Body of pancreas (tissue), 4 donors: ENCODE measurements around the gene NUDT7. TPM values are rescaled to one million over a fixed set of nuclear protein-coding genes. Genes with fewer than 3 reads are reported as not detected.

Experiments
- ATAC-seq: fragments of 150-250 bp; one replicate; pipeline ENCODE4 v1.9.1; 2016
- DNase-seq, 4 donors: peaks; one replicate each; pipeline ENCODE4 v3.0.0-alpha.2; 2019
- H3K27ac ChIP-seq, 4 donors: fragments of 200-600 bp; sonication (generic); 1 replicate in 3 of 4; 2 replicates in 1 of 4; pipeline versions ENCODE4 v1.5.1 to v1.6.1; 2016 to 2019; ENCODE audit warnings: mild to moderate bottlenecking in 1 of 4, mixed read lengths in 1 of 4, moderate library complexity in 1 of 4
- H3K27me3 ChIP-seq, 2 donors: fragments of 200-600 bp; sonication (generic); one replicate each; pipeline ENCODE4 v1.6.0; 2016; ENCODE audit warnings: mild to moderate bottlenecking in 1 of 2
- H3K36me3 ChIP-seq, 2 donors: fragments of 200-600 bp; sonication (generic); replicated peaks in 1 of 2; 2 replicates each; pipeline ENCODE4 v1.5.1; 2016; ENCODE audit warnings: low read depth in 2 of 2; ENCODE audit not compliant: insufficient read depth in 1 of 2
- H3K4me1 ChIP-seq: fragments of 200-600 bp; sonication (generic); one replicate; pipeline ENCODE4 v1.6.0; 2016
- H3K4me3 ChIP-seq, 2 donors: fragments of 200-600 bp; sonication (generic); 1 replicate in 1 of 2; 2 replicates in 1 of 2; pipeline ENCODE4 v1.5.1; 2016 to 2019
- H3K9me3 ChIP-seq, 3 donors: fragments of 200-600 bp; sonication (generic); 1 replicate in 2 of 3; 2 replicates in 1 of 3; pipeline ENCODE4 v1.5.1; 2016
- CTCF ChIP-seq, 7 experiments: fragments of 450-650 bp in 4 of 7; fragments of 200-600 bp in 3 of 7; sonication (generic) in 3 of 7; IDR thresholded peaks; one replicate each; pipeline ENCODE4 v1.5.1; 2016 to 2019; ENCODE audit warnings: antibody characterized with exemption in 7 of 7
- POLR2A ChIP-seq, 3 donors: fragments of 450-650 bp; IDR thresholded peaks; one replicate each; pipeline ENCODE4 v1.6.1; 2016; ENCODE audit warnings: antibody characterized with exemption in 3 of 3, mild to moderate bottlenecking in 2 of 3
- WGBS, 2 donors: methylation state at CpG; one replicate each; pipeline ENCODE4 v1.1.5; 2017; 5-methylcytosine and 5-hydroxymethylcytosine counted together
- intact Hi-C: fragments of 100-400 bp; cut with DNase I; formaldehyde crosslinking; loops from one replicate; pipeline ENCODE4 v1.15.1; 2023
- total RNA-seq, 2 donors: library from RNA; depleted of rRNA; stranded (reverse); fragments of >200 nt; gene quantifications; one replicate each; pipeline ENCODE4 v1.1.0, GENCODE V29; 2016

NUDT7 gene
- total RNA-seq, 2 donors from 2014 or later, result 5.2 to 9.2 TPM

GRCh38 chr16:77715145-77715544 lies 7.2 kb upstream of the NUDT7 start:
- WGBS, 2 donors, result 75 to 77% methylated on average over 5 of the region's 5 CpGs
- Histone ChIP-seq H3K4me3 (no peak overlapping the region), H3K27ac (no peak overlapping the region), H3K36me3 (no peaks in the 10 kb centered on the region), H3K9me3 (no peaks in the 10 kb centered on the region), H3K27me3 (no peaks in the 10 kb centered on the region), H3K4me1 (no peaks in the 10 kb centered on the region)
- ATAC-seq (no peak), DNase-seq (no peak)
- intact Hi-C loops, result no loop called here
- no peak for TF ChIP-seq POLR2A (IDR thresholded peaks at IDR 0.05)
- TF ChIP-seq CTCF (IDR thresholded peaks at IDR 0.05), result no peak

- DNase-seq (no peak), ATAC-seq (no peak)
- peaks cover 10% of the 10 kb centered on the region for H3K4me1 ChIP-seq
- WGBS, 2 donors, result 46 to 47% methylated on average over 12 of the region's 12 CpGs
- no peaks in the 10 kb centered on the region for H3K27me3 ChIP-seq
- intact Hi-C loops, result loop anchor here (10.0 kb wide), 1 partner anchor 373 kb away; the partner anchor contains the start of gene WWOX
- no peak for TF ChIP-seq CTCF (IDR thresholded peaks at IDR 0.05)
- TF ChIP-seq POLR2A (IDR thresholded peaks at IDR 0.05), result no peak
- no peaks in the 10 kb centered on the region for H3K36me3 ChIP-seq
- H3K27ac ChIP-seq, result peak overlapping the region in 2 of 4 donors; percentile 48 to 86
- H3K4me3 ChIP-seq, result no peak overlapping the region
- no peaks in the 10 kb centered on the region for H3K9me3 ChIP-seq
Observed at GRCh38 chr16:77721752-77722308, 484 bp upstream of the NUDT7 start.

GRCh38 chr16:77723108-77723514 lies 797 bp downstream of the NUDT7 start:
- TF ChIP-seq CTCF (IDR thresholded peaks at IDR 0.05), result no peak
- TF ChIP-seq POLR2A (IDR thresholded peaks at IDR 0.05), result no peak
- no peaks in the 10 kb centered on the region for H3K9me3 ChIP-seq
- WGBS, 2 donors, result 0 to 1% methylated on average over 5 of the region's 5 CpGs
- ATAC-seq (peak; percentile 10), DNase-seq (peak in 3 of 4 donors; percentile 19 to 33 (median 28))
- H3K27ac ChIP-seq, result peak overlapping the region; percentile 83 to 90 (median 86)
- intact Hi-C loops, result loop anchor here (10.0 kb wide), 1 partner anchor 372 kb away; the partner anchor contains the start of gene WWOX
- peak overlapping the region; percentile 24 to 70 for H3K4me3 ChIP-seq
- H3K4me1 ChIP-seq, result peaks cover 10% of the 10 kb centered on the region
- no peaks in the 10 kb centered on the region for H3K27me3 ChIP-seq
- no peaks in the 10 kb centered on the region for H3K36me3 ChIP-seq

DNA sequence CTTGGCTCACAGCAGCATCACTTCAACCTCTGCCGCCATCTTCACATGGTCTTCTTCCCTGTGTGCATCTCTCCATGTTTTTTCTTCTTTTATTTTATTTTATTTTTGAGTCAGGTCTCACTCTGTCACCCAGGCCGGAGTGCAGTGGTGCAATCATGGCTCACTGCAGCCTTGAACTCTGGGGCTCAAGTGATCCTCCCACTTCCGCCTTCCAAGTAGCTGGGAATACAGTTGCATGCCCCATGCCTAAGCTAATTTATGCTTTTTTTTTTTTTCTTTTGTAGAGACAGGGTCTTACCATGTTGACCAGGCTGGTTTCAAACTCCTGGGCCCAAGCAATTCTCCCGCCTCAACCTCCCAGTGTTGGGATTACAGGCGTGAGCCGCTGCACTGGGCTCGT lies 1.9 kb downstream of the NUDT7 start:
- Histone ChIP-seq H3K4me1 (peaks cover 10% of the 10 kb centered on the region), H3K4me3 (no peak overlapping the region), H3K27ac (no peak overlapping the region), H3K36me3 (no peaks in the 10 kb centered on the region), H3K27me3 (no peaks in the 10 kb centered on the region), H3K9me3 (no peaks in the 10 kb centered on the region)
- intact Hi-C loops, result loop anchor here (10.0 kb wide), 1 partner anchor 371 kb away; the partner anchor contains the start of gene WWOX
- TF ChIP-seq CTCF (IDR thresholded peaks at IDR 0.05) (no peak), POLR2A (IDR thresholded peaks at IDR 0.05) (no peak)
- ATAC-seq, result no peak
- DNase-seq, result no peak
- 91 to 94% methylated on average over 7 of the region's 7 CpGs for WGBS, 2 donors

DNA sequence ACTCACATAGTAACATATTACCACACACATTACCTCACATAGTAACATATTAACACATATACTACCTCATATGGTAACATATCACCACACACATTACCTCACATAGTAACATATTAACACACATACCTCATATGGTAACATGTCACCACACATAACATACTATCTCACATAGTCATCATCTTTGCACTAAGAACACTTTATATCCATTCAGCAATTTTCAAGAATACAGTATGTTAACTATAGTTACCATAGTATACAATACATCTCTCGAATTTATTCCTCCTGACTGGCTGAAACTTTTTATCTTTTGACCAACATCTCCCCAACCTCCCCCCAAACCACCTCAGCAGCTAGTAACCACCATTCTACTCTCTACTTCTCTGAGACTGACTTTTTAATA lies 7.6 kb downstream of the NUDT7 start:
- intact Hi-C loops, result loop anchor here (10.0 kb wide), 1 partner anchor 365 kb away; the partner anchor contains the start of gene WWOX
- Histone ChIP-seq H3K27ac (no peak overlapping the region), H3K4me3 (no peak overlapping the region), H3K36me3 (no peaks in the 10 kb centered on the region), H3K4me1 (no peaks in the 10 kb centered on the region), H3K9me3 (no peaks in the 10 kb centered on the region), H3K27me3 (no peaks in the 10 kb centered on the region)
- no peak for ATAC-seq
- TF ChIP-seq CTCF (IDR thresholded peaks at IDR 0.05) (no peak), POLR2A (IDR thresholded peaks at IDR 0.05) (no peak)
- DNase-seq, result no peak
- 0 to 25% methylated on average over 1 of the region's 1 CpG for WGBS, 2 donors
